ENCODE data around the gene DEFB126.
"Not testable (repeated sequence)": the region's sequence is repeated elsewhere in the genome, so short reads cannot be mapped to it uniquely, and the experiment has no call there.

The DEFB126 gene

DNA sequence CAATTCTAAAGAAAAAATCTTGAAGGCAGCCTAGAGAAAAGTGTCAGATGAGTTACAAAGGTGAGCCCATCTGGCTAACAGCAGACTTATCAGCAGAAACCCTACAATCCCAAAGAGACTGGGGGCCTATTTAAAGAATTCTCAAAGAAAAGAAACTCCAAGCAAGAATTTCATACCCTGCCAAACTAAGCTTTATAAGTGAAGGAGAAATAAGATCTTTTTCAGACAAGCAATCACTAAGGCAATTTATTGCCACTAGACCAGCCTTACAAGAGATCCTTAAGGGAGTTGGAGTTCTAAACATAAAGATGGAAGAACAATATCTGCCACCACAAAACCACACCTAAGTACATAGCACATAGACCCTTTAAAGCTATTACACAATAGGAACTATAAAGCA, 24.9 kb upstream of the DEFB126 start:
- DNase-seq (ENCODE audit: low read depth), result no peak
- no peak overlapping the region for H3K4me3 ChIP-seq (ENCODE audit: low read length)
- TF ChIP-seq CTCF (IDR thresholded peaks at IDR 0.05; ENCODE audit: insufficient read depth, low read depth, low read length, missing control alignments), result no peak

DNA sequence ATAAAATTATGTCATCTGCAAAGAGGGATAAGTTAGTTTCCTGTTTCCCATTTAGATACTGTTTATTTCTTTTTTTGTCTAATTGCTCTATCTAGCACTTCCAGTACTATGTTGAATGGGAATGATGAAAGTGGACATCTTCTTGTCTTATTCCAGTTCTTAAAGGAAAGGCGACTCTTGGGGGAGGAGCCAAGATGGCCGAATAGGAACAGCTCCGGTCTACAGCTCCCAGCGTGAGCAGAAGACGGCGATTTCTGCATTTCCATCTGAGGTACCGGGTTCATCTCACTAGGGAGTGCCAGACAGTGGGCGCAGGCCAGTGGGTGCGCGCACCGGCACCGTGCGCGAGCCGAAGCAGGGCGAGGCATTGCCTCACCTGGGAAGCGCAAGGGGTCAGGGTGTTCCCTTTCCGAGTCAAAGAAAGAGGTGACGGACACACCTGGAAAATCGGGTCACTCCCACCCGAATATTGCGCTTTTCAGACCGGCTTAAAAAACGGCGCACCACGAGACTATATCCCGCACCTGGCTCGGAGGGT, 12.5 kb upstream of the DEFB126 start:
- not testable (repeated sequence) for H3K4me3 ChIP-seq (ENCODE audit: low read length); DNase-seq (ENCODE audit: low read depth)

GRCh38 chr20:137668-138490, 4.5 kb upstream of the DEFB126 start:
- peak; percentile 39 for TF ChIP-seq CTCF (IDR thresholded peaks at IDR 0.05; ENCODE audit: insufficient read depth, low read depth, low read length, missing control alignments)
- peak; percentile 13 for DNase-seq (ENCODE audit: low read depth)
- no peak overlapping the region for H3K4me3 ChIP-seq (ENCODE audit: low read length)

- no peak for DNase-seq (ENCODE audit: low read depth)
- H3K4me3 ChIP-seq (ENCODE audit: low read length), result no peak overlapping the region
- TF ChIP-seq CTCF (IDR thresholded peaks at IDR 0.05; ENCODE audit: insufficient read depth, low read depth, low read length, missing control alignments), result no peak
These were observed 3.5 kb downstream of the DEFB126 start for GRCh38 chr20:145877-146276.

GRCh38 chr20:152131-152530, 9.7 kb downstream of the DEFB126 start:
- TF ChIP-seq CTCF (IDR thresholded peaks at IDR 0.05; ENCODE audit: insufficient read depth, low read depth, low read length, missing control alignments), result no peak
- no peak overlapping the region for H3K4me3 ChIP-seq (ENCODE audit: low read length)
- DNase-seq (ENCODE audit: low read depth), result no peak

- DNase-seq (ENCODE audit: low read depth), result no peak
- H3K4me3 ChIP-seq (ENCODE audit: low read length), result no peak within 1 kb of the TSS
- TF ChIP-seq CTCF (IDR thresholded peaks at IDR 0.05; ENCODE audit: insufficient read depth, low read depth, low read length, missing control alignments), result no peak
These were observed 14.8 kb downstream of the DEFB126 start, which contains the start of gene DEFB127 for GRCh38 chr20:157154-157553. Gene DEFB127 (plus strand): TSS chr20:157454. CDS start chr20:157545, 91 bp downstream.

- no peak for DNase-seq (ENCODE audit: low read depth)
- no peak overlapping the region for H3K4me3 ChIP-seq (ENCODE audit: low read length)
- no peak for TF ChIP-seq CTCF (IDR thresholded peaks at IDR 0.05; ENCODE audit: insufficient read depth, low read depth, low read length, missing control alignments)
These were observed 22.2 kb downstream of the DEFB126 start for GRCh38 chr20:164618-165017.
